Neutrophil (primary cell): ENCODE results near the gene DMPK.

ENCODE experiments used
- H3K27ac ChIP-seq: fragments of 200-600 bp; sonication (generic); 2 replicates; pipeline ENCODE4 v1.5.1; 2016; ENCODE audit warnings: mild to moderate bottlenecking, moderate library complexity
- H3K27me3 ChIP-seq: fragments of 200-600 bp; sonication (generic); 2 replicates; pipeline ENCODE4 v1.6.0; 2016; ENCODE audit warnings: mild to moderate bottlenecking
- H3K36me3 ChIP-seq: fragments of 200-600 bp; sonication (generic); 2 replicates; pipeline ENCODE4 v1.5.1; 2017
- H3K4me1 ChIP-seq, 2 experiments: fragments of 200-600 bp in 1 of 2; sonication (generic) in 1 of 2; 1 replicate in 1 of 2; 2 replicates in 1 of 2; pipeline versions ENCODE4 v1.5.1 to v1.6.1; 2013 to 2016; ENCODE audit warnings: low read depth in 1 of 2, low read length in 1 of 2, mild to moderate bottlenecking in 1 of 2, moderate library complexity in 1 of 2; ENCODE audit not compliant: control insufficient read depth in 1 of 2, insufficient read depth in 1 of 2
- H3K4me3 ChIP-seq, 2 experiments: fragments of 200-600 bp in 1 of 2; sonication (generic) in 1 of 2; 1 replicate in 1 of 2; 2 replicates in 1 of 2; pipeline ENCODE4 v1.5.1; 2013 to 2016; ENCODE audit warnings: low read depth in 1 of 2, low read length in 1 of 2, mild to moderate bottlenecking in 1 of 2, moderate library complexity in 1 of 2
- H3K9me3 ChIP-seq: fragments of 200-600 bp; sonication (generic); 2 replicates; pipeline ENCODE4 v1.5.1; 2016
- TF ChIP-seq, protein P1 (sequence below): fragments of 200-600 bp; sonication (generic); IDR thresholded peaks from 2 replicates; pipeline ENCODE4 v1.5.1; 2016; ENCODE audit warnings: antibody characterized with exemption

The DMPK gene

DNA sequence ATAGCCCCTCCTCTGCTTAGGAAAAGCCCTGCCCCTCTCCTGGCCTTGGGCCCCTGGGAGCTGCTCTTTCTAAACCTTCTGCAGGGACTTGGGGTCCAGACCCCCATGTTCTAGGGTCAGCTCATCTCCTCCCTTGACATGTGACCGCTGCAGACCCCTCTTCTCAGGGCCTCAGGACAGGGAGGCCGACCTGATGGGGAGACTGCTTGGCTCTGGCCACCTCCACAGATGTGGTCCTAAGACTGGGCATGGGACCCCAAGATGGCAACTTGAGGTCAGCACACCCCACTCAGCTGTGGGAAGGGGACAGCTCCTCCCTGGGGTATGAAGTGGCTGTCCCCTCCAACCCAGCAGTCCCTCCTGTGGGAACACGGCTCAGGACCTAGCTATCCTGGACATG, 9.4 kb downstream of the DMPK start:
- no peaks in the 10 kb centered on the region for H3K9me3 ChIP-seq
- H3K36me3 ChIP-seq: no peaks in the 10 kb centered on the region
- H3K4me1 ChIP-seq: peaks cover 26 to 30% of the 10 kb centered on the region in 2 experiments
- H3K4me3 ChIP-seq: no peak overlapping the region
- peaks cover 99% of the 10 kb centered on the region for H3K27me3 ChIP-seq
- TF ChIP-seq, protein P1, sequence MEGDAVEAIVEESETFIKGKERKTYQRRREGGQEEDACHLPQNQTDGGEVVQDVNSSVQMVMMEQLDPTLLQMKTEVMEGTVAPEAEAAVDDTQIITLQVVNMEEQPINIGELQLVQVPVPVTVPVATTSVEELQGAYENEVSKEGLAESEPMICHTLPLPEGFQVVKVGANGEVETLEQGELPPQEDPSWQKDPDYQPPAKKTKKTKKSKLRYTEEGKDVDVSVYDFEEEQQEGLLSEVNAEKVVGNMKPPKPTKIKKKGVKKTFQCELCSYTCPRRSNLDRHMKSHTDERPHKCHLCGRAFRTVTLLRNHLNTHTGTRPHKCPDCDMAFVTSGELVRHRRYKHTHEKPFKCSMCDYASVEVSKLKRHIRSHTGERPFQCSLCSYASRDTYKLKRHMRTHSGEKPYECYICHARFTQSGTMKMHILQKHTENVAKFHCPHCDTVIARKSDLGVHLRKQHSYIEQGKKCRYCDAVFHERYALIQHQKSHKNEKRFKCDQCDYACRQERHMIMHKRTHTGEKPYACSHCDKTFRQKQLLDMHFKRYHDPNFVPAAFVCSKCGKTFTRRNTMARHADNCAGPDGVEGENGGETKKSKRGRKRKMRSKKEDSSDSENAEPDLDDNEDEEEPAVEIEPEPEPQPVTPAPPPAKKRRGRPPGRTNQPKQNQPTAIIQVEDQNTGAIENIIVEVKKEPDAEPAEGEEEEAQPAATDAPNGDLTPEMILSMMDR: no peak
- H3K27ac ChIP-seq: no peak overlapping the region

DNA sequence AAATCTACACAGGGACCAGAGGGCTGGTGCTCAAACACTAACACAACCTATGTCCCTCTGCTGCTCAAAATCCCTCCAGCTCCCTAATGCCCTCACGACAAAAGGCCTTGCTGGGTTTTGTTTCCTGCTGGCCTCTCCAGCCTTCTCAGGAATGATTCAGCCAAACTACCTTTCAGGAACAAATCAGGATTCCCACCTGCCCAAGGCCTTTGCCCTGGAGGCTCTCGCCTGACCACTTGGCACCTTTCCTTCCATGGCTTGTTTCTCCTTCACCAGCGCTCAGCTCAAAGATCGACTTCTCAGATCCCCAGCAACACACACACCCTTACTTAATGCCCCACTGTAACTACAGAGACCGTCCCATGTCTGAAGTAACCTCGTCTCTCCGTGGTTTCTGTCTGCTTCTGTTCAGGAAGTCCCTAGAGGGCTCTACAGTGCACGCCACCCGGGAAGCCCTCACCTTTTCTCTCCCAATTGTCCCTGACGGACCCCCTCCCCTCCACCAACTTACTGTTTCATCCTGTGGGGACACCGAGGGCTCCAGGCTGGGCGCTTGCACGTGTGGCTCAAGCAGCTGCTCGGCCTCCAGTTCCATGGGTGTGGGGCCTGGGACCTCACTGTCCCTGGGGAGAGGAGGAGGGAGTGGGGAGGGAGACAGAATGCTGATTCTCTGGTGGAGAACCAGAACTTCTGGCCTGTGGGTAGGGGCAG, 10.0 kb downstream of the DMPK start:
- H3K4me3 ChIP-seq: no peak overlapping the region
- peaks cover 99% of the 10 kb centered on the region for H3K27me3 ChIP-seq
- H3K27ac ChIP-seq: no peak overlapping the region
- H3K4me1 ChIP-seq: peaks cover 29 to 34% of the 10 kb centered on the region in 2 experiments
- no peaks in the 10 kb centered on the region for H3K36me3 ChIP-seq
- TF ChIP-seq, protein P1: no peak
- no peaks in the 10 kb centered on the region for H3K9me3 ChIP-seq

DNA sequence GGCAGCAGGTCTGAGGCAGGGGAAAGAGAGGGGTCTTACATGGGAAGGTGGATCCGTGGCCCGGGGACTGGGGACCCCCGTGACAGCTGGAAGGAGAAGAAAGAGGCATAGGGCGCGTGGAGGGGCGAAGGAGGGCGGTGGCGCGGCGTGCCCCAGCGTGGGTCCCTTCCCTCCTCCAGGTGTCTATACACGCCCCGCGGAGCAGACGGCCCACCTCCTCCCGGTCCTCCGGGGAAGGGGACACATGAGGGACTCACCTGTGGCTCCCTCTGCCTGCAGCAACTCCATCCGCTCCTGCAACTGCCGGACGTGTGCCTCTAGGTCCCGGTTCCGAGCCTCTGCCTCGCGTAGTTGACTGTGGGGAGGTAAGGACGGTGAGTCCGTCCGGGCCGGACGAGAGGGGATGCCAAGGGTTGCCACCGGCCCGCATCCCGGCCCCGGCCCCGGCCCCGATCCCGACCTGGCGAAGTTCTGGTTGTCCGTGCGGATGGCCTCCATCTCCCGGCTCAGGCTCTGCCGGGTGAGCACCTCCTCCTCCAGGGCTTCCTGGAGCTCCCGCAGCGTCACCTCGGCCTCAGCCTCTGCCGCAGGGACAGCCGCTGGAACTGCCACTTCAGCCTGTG, 10.9 kb downstream of the DMPK start:
- no peaks in the 10 kb centered on the region for H3K9me3 ChIP-seq
- TF ChIP-seq, protein P1: no peak
- no peak overlapping the region for H3K4me3 ChIP-seq
- H3K4me1 ChIP-seq: peaks cover 29 to 34% of the 10 kb centered on the region in 2 experiments
- H3K27me3 ChIP-seq: peaks cover 99% of the 10 kb centered on the region
- no peak overlapping the region for H3K27ac ChIP-seq
- no peaks in the 10 kb centered on the region for H3K36me3 ChIP-seq

DNA sequence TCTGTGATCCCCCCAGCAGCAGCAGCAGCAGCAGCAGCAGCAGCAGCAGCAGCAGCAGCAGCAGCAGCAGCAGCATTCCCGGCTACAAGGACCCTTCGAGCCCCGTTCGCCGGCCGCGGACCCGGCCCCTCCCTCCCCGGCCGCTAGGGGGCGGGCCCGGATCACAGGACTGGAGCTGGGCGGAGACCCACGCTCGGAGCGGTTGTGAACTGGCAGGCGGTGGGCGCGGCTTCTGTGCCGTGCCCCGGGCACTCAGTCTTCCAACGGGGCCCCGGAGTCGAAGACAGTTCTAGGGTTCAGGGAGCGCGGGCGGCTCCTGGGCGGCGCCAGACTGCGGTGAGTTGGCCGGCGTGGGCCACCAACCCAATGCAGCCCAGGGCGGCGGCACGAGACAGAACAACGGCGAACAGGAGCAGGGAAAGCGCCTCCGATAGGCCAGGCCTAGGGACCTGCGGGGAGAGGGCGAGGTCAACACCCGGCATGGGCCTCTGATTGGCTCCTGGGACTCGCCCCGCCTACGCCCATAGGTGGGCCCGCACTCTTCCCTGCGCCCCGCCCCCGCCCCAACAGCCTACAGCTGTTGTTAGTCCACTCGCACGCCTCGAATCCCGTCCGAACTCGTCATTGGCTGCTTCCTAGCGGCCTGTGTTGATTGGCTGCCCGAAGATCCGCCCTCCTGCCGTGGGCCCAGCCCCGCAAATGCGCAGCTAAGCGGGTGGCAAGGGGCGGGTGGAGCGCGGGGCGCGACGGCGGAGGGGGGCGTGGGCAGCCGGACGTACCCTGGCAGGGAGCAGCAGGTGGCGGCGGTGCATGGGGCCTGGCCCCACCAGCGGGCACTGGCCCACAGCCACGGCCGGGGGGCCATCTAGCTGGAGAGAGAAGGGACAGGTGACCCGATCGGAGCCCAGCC, 11.8 kb downstream of the DMPK start:
- TF ChIP-seq, protein P1: peak; percentile 91
- H3K27ac ChIP-seq: no peak overlapping the region
- H3K27me3 ChIP-seq: peaks cover 100% of the 10 kb centered on the region
- H3K4me1 ChIP-seq: peaks cover 29 to 34% of the 10 kb centered on the region in 2 experiments
- peak overlapping the region; percentile 58 to 86 for H3K4me3 ChIP-seq
- no peaks in the 10 kb centered on the region for H3K9me3 ChIP-seq
- no peaks in the 10 kb centered on the region for H3K36me3 ChIP-seq

DNA sequence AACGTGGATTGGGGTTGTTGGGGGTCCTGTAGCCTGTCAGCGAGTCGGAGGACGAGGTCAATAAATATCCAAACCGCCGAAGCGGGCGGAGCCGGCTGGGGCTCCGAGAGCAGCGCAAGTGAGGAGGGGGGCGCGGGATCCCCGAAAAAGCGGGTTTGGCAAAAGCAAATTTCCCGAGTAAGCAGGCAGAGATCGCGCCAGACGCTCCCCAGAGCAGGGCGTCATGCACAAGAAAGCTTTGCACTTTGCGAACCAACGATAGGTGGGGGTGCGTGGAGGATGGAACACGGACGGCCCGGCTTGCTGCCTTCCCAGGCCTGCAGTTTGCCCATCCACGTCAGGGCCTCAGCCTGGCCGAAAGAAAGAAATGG, 12.5 kb downstream of the DMPK start:
- TF ChIP-seq, protein P1: no peak
- no peak overlapping the region for H3K27ac ChIP-seq
- H3K36me3 ChIP-seq: no peaks in the 10 kb centered on the region
- peaks cover 29 to 34% of the 10 kb centered on the region in 2 experiments for H3K4me1 ChIP-seq
- H3K9me3 ChIP-seq: no peaks in the 10 kb centered on the region
- H3K27me3 ChIP-seq: peaks cover 100% of the 10 kb centered on the region
- H3K4me3 ChIP-seq: peak overlapping the region; percentile 58 to 86
